Smooth muscle cell (in vitro differentiated cells): ENCODE data around the gene GGA3. TPM values are rescaled to one million over a fixed set of nuclear protein-coding genes. Genes with fewer than 3 reads are reported as not detected.
"Not testable (repeated sequence)": the region's sequence is repeated elsewhere in the genome, so short reads cannot be mapped to it uniquely, and the experiment has no call there.

Source experiments
- DNase-seq: peaks from one replicate; lab custom pipeline; 2025; ENCODE audit not compliant: unreplicated experiment; lab: John Stamatoyannopoulos, UW
- H2AFZ ChIP-seq: fragments of 200-600 bp; sonication (generic); 2 replicates; pipeline ENCODE4 v1.6.0; 2016; ENCODE audit warnings: antibody characterized with exemption, low read depth, mild to moderate bottlenecking
- H3F3A ChIP-seq: fragments of 200-600 bp; sonication (generic); 2 replicates; pipeline ENCODE4 v1.6.0; 2017; ENCODE audit warnings: antibody characterized with exemption, low read depth
- H3K27ac ChIP-seq: fragments of 200-600 bp; sonication (generic); 2 replicates; pipeline ENCODE4 v1.5.1; 2016; ENCODE audit warnings: low read depth, mild to moderate bottlenecking
- H3K27me3 ChIP-seq: fragments of 200-600 bp; sonication (generic); 2 replicates; pipeline ENCODE4 v1.6.1; 2016; ENCODE audit warnings: low read depth, mild to moderate bottlenecking
- H3K36me3 ChIP-seq: fragments of 200-600 bp; sonication (generic); 2 replicates; pipeline ENCODE4 v1.5.1; 2016; ENCODE audit warnings: low read depth
- H3K4me1 ChIP-seq: fragments of 200-600 bp; sonication (generic); 2 replicates; pipeline ENCODE4 v1.5.1; 2016; ENCODE audit warnings: low read depth
- H3K4me2 ChIP-seq: fragments of 200-600 bp; sonication (generic); 2 replicates; pipeline ENCODE4 v1.6.0; 2016; ENCODE audit warnings: mild to moderate bottlenecking
- H3K4me3 ChIP-seq: fragments of 200-600 bp; sonication (generic); 2 replicates; pipeline ENCODE4 v1.5.1; 2016; ENCODE audit warnings: mild to moderate bottlenecking
- H3K79me2 ChIP-seq: fragments of 200-600 bp; sonication (generic); 2 replicates; pipeline ENCODE4 v1.6.0; 2016; ENCODE audit warnings: low read depth, mild to moderate bottlenecking
- H3K9ac ChIP-seq: fragments of 200-600 bp; sonication (generic); 2 replicates; pipeline ENCODE4 v1.6.0; 2016; ENCODE audit warnings: low read depth
- H3K9me3 ChIP-seq: fragments of 200-600 bp; sonication (generic); replicated peaks from 2 replicates; pipeline ENCODE4 v1.5.1; 2016; ENCODE audit warnings: low read depth
- H4K20me1 ChIP-seq: fragments of 200-600 bp; sonication (generic); 2 replicates; pipeline ENCODE4 v1.6.0; 2016; ENCODE audit warnings: low read depth
- CTCF ChIP-seq: fragments of 200-600 bp; sonication (generic); IDR thresholded peaks from 2 replicates; pipeline ENCODE4 v1.5.1; 2017; ENCODE audit warnings: borderline replicate concordance, mild to moderate bottlenecking, antibody characterized with exemption; ENCODE audit not compliant: insufficient read depth, poor library complexity, severe bottlenecking
- WGBS: methylation state at CpG from one replicate; pipeline ENCODE4 v1.1.7; 2016; ENCODE audit warnings: low lambda C conversion rate; 5-methylcytosine and 5-hydroxymethylcytosine counted together
- polyA plus RNA-seq: library from polyadenylated mRNA; unstranded; fragments of >200 nt; fragmentation: Nextera tagmentation; extraction: Ambion mirVana; gene quantifications from 2 replicates; pipeline ENCODE4 v1.2.1, GENCODE V29; 2016
- total RNA-seq: library from RNA; depleted of rRNA; stranded (reverse); fragments of >200 nt; gene quantifications from 2 replicates; pipeline ENCODE4 v1.2.3, GENCODE V29; 2014

Gene GGA3
- total and polyA plus RNA-seq, 2 experiments from 2014 or later: 20.5 to 23.9 TPM

DNA sequence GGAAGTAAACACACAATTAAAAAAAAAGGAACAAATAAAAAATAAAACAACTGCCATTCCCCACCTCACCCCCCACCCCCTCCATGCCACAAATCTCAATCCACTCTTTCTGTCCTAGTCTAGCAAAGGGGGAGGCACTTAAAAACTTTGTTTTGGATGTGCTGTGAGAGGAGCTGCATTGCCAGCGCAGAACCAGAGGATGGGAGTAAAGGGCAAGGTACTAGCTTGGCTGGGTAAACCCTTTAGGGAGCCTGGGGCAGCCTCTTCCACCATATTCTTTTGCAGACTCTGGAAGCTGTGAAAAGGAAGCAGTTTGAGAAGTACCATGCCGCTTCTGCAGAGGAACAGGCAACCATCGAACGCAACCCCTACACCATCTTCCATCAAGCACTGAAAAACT lies 1.6 kb upstream of the GGA3 start:
- Histone ChIP-seq H4K20me1 (peaks cover 5% of the 10 kb centered on the region), H2AFZ (no peak overlapping the region), H3K4me3 (peak overlapping the region; percentile 88), H3F3A (peaks cover 5% of the 10 kb centered on the region), H3K79me2 (peaks cover 42% of the 10 kb centered on the region), H3K36me3 (no peaks in the 10 kb centered on the region), H3K4me1 (peaks cover 16% of the 10 kb centered on the region), H3K27ac (no peak overlapping the region), H3K9me3 (no peaks in the 10 kb centered on the region), H3K4me2 (peak overlapping the region; percentile 96), H3K9ac (no peak overlapping the region), H3K27me3 (no peaks in the 10 kb centered on the region)
- no peak for DNase-seq
- WGBS: 99% methylated on average over 4 of the region's 4 CpGs
- no peak for TF ChIP-seq CTCF

DNA sequence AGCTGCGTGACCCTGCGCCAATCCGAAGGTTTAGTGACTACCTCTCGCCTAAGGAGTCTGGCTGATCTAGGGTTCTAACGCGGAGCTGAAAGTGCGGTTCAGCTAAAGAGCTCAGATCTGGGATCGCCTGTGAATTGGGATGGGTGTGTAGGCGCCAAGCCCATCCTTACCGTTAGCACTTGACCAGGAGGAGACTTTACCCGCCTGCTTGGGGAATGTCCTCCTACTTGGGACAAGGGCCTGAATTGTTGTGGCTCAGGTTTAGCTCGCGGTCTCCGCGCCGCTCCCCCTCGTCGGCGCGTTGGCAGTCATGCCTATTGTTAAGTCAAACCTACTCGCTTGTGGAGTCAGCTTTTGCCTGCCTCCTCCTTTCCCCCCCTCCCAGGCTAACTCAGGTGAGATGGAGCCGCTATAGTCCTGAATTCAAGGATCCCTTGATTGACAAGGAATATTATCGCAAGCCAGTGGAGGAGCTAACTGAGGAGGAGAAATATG lies 753 bp upstream of the GGA3 start:
- no peak for TF ChIP-seq CTCF

GRCh38 chr17:75260641-75261335 lies 618 bp downstream of the GGA3 start:
- H3K9me3 ChIP-seq: no peaks in the 10 kb centered on the region
- 6% methylated on average over 31 of the region's 31 CpGs for WGBS
- H3K4me1 ChIP-seq: peaks cover 16% of the 10 kb centered on the region
- no peaks in the 10 kb centered on the region for H3F3A ChIP-seq
- peaks cover 17% of the 10 kb centered on the region for H4K20me1 ChIP-seq
- peak overlapping the region; percentile 96 for H3K27ac ChIP-seq
- H3K9ac ChIP-seq: peak overlapping the region; percentile 97
- H3K36me3 ChIP-seq: no peaks in the 10 kb centered on the region
- H3K27me3 ChIP-seq: no peaks in the 10 kb centered on the region
- H2AFZ ChIP-seq: peak overlapping the region; percentile 37
- H3K4me3 ChIP-seq: peak overlapping the region; percentile 88
- no peak for DNase-seq
- TF ChIP-seq CTCF: no peak
- peaks cover 49% of the 10 kb centered on the region for H3K79me2 ChIP-seq
- H3K4me2 ChIP-seq: peak overlapping the region; percentile 96

More for the DNA sequence above, 753 bp upstream of the GGA3 start:
- Histone ChIP-seq H3K4me1 (peaks cover 16% of the 10 kb centered on the region), H3K27me3 (no peaks in the 10 kb centered on the region), H3F3A (peaks cover 5% of the 10 kb centered on the region), H3K79me2 (peaks cover 49% of the 10 kb centered on the region), H2AFZ (peak overlapping the region; percentile 37), H3K27ac (peak overlapping the region; percentile 96), H3K4me2 (peak overlapping the region; percentile 96), H3K4me3 (peak overlapping the region; percentile 88), H3K9me3 (no peaks in the 10 kb centered on the region), H3K9ac (peak overlapping the region; percentile 97), H3K36me3 (no peaks in the 10 kb centered on the region), H4K20me1 (peaks cover 11% of the 10 kb centered on the region)
- 2% methylated on average over 23 of the region's 23 CpGs for WGBS
- no peak for DNase-seq

GRCh38 chr17:75257228-75257627 lies 4.2 kb downstream of the GGA3 start:
- H3K4me3 ChIP-seq, H3K27ac ChIP-seq, H3K9ac ChIP-seq, H3F3A ChIP-seq, H3K9me3 ChIP-seq, DNase-seq, H3K4me1 ChIP-seq, H3K27me3 ChIP-seq, H3K4me2 ChIP-seq, H2AFZ ChIP-seq, H3K36me3 ChIP-seq: not testable (repeated sequence)
- 83% methylated on average over 2 of the region's 2 CpGs for WGBS
- Histone ChIP-seq H3K79me2 (peaks cover 46% of the 10 kb centered on the region), H4K20me1 (peaks cover 27% of the 10 kb centered on the region)

- H3K27ac ChIP-seq, DNase-seq, H3K4me2 ChIP-seq, H3K4me3 ChIP-seq, H3K27me3 ChIP-seq, H3K4me1 ChIP-seq, H3K9ac ChIP-seq, H3K9me3 ChIP-seq, H2AFZ ChIP-seq, H3F3A ChIP-seq, H3K36me3 ChIP-seq: not testable (repeated sequence)
- WGBS: 95% methylated on average over 11 of the region's 11 CpGs
- Histone ChIP-seq H4K20me1 (peaks cover 38% of the 10 kb centered on the region), H3K79me2 (peaks cover 51% of the 10 kb centered on the region)
Measured at GRCh38 chr17:75255954-75256698, 5.3 kb downstream of the GGA3 start.
